ENCODE measurements around the gene ZNF217.
"Not testable (repeated sequence)": the region's sequence is repeated elsewhere in the genome, so short reads cannot be mapped to it uniquely, and the experiment has no call there.

ZNF217 gene

DNA sequence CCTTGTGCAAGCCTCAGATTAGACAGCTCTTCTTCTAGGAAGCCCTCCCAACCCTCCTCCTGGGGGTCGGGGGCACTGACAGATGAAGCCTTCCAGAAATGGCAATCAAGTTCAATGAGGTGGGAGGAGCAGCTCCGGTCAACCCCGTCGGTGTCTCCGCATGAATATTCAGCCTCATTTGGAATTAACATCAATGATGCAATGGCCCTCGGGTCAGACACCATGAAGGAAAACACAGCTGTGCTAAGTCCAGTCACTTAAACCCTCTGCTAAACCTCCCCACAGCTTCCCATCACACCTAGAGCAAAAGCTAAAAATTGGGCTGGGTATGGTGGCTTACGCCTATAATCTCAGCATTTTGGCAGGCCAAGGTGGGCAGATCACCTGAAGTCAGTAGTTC is 36.5 kb downstream of the ZNF217 start:
- H3K4me3 ChIP-seq (ENCODE audit: low read length), result no peak overlapping the region
- TF ChIP-seq, protein P1, sequence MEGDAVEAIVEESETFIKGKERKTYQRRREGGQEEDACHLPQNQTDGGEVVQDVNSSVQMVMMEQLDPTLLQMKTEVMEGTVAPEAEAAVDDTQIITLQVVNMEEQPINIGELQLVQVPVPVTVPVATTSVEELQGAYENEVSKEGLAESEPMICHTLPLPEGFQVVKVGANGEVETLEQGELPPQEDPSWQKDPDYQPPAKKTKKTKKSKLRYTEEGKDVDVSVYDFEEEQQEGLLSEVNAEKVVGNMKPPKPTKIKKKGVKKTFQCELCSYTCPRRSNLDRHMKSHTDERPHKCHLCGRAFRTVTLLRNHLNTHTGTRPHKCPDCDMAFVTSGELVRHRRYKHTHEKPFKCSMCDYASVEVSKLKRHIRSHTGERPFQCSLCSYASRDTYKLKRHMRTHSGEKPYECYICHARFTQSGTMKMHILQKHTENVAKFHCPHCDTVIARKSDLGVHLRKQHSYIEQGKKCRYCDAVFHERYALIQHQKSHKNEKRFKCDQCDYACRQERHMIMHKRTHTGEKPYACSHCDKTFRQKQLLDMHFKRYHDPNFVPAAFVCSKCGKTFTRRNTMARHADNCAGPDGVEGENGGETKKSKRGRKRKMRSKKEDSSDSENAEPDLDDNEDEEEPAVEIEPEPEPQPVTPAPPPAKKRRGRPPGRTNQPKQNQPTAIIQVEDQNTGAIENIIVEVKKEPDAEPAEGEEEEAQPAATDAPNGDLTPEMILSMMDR (conservative IDR thresholded peaks at IDR 0.05; ENCODE audit: low read length), result no peak
- DNase-seq (ENCODE audit: low read depth), result no peak

DNA sequence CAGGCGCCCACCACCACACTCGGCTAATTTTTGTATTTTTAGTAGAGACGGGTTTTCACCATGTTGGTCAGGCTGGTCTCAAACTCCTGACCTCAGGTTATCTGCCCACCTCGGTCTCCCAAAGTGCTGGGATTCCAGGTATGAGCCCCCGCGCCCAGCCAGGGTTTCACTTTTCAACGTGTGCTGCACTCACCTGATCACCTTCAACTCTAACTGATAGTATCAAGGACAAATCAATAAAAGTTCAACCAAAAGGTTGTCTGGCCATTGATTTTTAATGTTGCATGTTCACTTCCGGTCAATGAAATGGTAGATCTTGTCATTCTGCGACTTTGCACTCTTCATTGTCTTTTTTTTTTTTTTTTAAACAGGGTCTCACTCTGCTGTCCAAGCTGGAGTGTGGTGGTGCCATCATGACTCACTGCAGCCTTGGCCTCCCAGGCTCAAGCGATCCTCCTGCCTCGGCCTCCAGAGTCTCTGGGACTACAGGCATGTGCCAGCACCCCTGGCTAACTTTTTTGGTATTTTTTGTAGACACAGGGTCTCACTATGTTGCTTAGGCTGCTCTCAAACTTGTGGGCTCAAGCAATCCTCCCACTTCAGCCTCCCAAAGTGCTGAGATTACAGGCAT is 37.3 kb downstream of the ZNF217 start:
- no peak for DNase-seq (ENCODE audit: low read depth)
- H3K4me3 ChIP-seq (ENCODE audit: low read length), result no peak overlapping the region
- TF ChIP-seq, protein P1 (conservative IDR thresholded peaks at IDR 0.05; ENCODE audit: low read length), result no peak

DNA sequence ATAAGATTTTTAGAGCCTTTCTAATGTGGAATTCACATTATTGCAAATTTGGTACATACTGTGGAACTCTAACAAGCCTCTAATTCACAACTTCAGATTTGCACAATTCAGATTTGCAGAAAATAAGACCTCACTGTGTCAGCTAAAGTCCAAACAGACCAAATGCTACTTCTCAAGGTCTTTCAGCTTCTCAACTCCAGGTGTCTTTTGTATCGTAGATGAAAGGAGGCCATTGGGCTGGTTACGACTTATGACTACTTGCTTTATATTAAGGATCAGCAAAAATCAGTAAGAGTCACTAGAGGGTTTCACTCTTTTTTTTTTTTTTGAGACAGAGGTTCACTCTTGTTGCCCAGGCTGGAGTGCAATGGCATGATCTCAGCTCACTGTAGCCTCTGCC is 37.8 kb downstream of the ZNF217 start:
- DNase-seq (ENCODE audit: low read depth), result no peak
- no peak overlapping the region for H3K4me3 ChIP-seq (ENCODE audit: low read length)
- TF ChIP-seq, protein P1 (conservative IDR thresholded peaks at IDR 0.05; ENCODE audit: low read length), result no peak

DNA sequence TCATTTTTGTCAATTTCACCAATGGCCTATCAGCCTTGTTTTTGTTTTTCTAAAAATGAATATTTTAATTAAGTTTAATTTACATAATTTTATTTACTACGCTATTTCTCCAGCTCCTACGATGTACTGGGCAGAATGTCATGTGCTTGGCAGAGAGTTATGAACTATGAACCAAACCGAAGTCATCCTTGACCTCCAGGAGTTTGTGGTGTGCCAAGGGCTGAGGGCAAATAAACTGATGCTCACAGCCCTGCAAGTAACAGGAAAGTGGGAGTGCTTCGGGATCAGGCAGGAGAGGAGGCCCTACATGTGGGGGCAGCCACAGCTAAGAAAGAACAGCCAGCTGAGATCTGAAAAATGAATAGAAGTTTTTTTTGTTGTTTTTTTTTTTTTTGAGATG is 38.6 kb downstream of the ZNF217 start:
- no peak overlapping the region for H3K4me3 ChIP-seq (ENCODE audit: low read length)
- DNase-seq (ENCODE audit: low read depth), result no peak
- TF ChIP-seq, protein P1 (conservative IDR thresholded peaks at IDR 0.05; ENCODE audit: low read length), result no peak

DNA sequence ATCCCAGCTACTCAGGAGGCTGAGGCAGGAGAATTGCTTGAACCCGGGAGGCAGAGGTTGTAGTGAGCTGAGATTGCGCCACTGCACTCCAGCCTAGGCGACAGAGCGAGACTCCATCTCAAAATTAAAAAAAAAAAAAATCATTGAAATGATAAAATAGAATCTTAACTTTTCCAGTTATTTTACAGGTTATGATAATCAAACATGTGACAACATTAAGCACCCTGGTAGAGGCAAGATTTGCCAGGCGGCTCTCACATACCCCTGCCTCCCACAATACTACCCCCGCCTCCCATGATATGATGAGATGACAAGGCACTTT is 41.1 kb downstream of the ZNF217 start:
- not testable (repeated sequence) for H3K4me3 ChIP-seq (ENCODE audit: low read length); DNase-seq (ENCODE audit: low read depth)

DNA sequence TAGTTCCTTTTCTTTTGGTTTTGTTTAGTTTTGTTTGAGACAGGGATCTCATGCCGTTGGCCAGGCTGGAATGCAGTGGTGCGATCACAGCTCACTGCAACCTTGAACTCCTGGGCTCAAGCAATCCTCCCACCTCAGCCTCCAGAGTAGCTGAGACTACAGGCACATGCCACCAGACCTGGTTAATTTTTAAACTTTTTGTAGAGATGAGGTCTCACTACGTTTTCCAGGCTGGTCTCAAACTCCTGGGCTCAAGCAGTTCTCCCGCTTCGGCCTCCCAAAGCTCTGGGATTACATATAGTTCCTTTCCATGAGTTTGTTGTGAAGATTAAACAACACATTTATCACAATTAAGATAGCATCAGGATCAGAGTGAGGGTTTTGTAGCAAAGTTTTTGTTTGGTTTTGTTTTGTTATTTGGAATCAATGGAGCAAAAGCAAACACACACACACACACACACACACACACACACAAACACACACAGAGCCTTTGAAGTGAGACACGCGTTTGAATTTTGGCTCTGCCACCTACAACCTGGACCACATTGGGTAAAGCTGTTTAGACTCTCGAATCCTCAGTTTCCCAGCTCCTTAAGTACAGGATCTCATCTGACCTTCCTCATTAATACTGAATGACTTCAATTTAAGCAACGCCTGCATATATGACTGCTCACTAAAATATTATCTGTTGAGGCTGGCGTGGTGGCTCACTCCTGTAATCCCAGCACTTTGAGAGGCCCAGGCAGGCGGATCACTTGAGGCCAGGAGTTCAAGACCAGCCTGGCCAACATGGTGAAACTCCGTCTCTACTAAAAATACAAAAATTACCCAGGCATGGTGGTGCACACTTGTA is 41.7 kb downstream of the ZNF217 start:
- not testable (repeated sequence) for H3K4me3 ChIP-seq (ENCODE audit: low read length); DNase-seq (ENCODE audit: low read depth)

DNA sequence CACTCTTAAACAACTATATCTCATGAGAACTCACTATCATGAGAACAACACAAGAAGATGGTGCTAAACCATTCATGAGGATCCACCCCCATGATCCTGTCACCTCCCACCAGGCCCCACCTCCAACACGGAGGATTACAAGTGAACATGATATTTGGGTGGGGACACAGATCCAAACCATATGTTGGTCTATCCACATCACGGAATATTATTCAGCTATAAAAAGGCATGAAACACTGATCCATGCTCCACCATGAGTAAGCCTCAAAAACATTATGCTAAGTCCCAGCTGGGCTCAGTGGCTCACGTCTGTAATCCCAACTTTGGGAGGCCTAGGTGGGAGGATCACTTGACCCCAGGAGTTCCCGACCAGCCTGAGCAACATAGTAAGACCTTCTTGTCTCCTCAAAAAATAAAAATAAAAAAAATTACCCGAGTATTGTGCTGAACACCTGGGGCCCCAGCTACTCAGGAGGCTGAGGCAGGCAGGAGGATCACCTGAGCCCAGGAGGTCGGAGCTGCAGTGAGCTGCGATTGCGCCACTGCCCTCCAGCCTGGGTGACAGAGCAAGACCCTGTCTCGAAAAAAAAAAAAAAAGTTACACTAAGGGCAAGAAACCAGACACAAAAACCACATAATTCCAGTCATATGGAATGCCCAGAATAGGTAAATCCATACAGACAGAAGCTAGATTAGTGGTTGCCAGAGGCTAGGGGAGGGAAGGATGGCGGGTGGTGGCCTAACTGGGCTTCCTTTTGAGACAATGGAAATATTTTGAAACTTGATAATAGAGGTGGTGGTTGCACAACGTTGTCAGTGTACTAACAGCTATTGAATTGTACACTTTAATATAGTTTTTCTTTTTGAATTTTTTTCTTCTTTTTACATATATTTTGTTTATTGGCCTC is 43.1 kb downstream of the ZNF217 start:
- TF ChIP-seq, protein P1 (conservative IDR thresholded peaks at IDR 0.05; ENCODE audit: low read length), result no peak
- DNase-seq (ENCODE audit: low read depth), result no peak
- H3K4me3 ChIP-seq (ENCODE audit: low read length), result no peak overlapping the region

All from AG10803 (cell line).